Ecto neural progenitor cell (in vitro differentiated cells): ENCODE measurements around the gene RUFY3.
A peak's percentile ranks its signal among the peaks of the same experiment; 100 is the strongest.
"Not testable (repeated sequence)": the region's sequence is repeated elsewhere in the genome, so short reads cannot be mapped to it uniquely, and the experiment has no call there.

Experiments used
- DNase-seq: peaks from one replicate; pipeline ENCODE4 v3.0.0-alpha.2; 2018; ENCODE audit warnings: low spot score

RUFY3 gene

GRCh38 chr4:70705183-70706043, 16.4 kb upstream of the RUFY3 start:
- peak; percentile 81 for DNase-seq

- DNase-seq, result no peak
These were observed 15.7 kb upstream of the RUFY3 start for GRCh38 chr4:70706044-70706461.

- DNase-seq, result no peak
These were observed 15.2 kb upstream of the RUFY3 start for GRCh38 chr4:70706516-70706915.

GRCh38 chr4:70709611-70710205, 12.1 kb upstream of the RUFY3 start:
- DNase-seq, result no peak

- no peak for DNase-seq
These were observed 10.2 kb upstream of the RUFY3 start for GRCh38 chr4:70711599-70711998.

GRCh38 chr4:70712150-70712549, 9.6 kb upstream of the RUFY3 start:
- DNase-seq, result no peak

- no peak for DNase-seq
These were observed 8.9 kb upstream of the RUFY3 start for GRCh38 chr4:70712604-70713452.

- no peak for DNase-seq
These were observed 8.2 kb upstream of the RUFY3 start for GRCh38 chr4:70713453-70714078.

GRCh38 chr4:70714079-70714887, 7.5 kb upstream of the RUFY3 start:
- no peak for DNase-seq

GRCh38 chr4:70715097-70715496, 6.7 kb upstream of the RUFY3 start:
- no peak for DNase-seq

GRCh38 chr4:70718811-70719604, 2.8 kb upstream of the RUFY3 start:
- no peak for DNase-seq

GRCh38 chr4:70722199-70722791, 531 bp downstream of the RUFY3 start:
- no peak for DNase-seq

GRCh38 chr4:70724463-70724862, 2.7 kb downstream of the RUFY3 start:
- DNase-seq, result no peak

GRCh38 chr4:70725633-70726032, 3.9 kb downstream of the RUFY3 start:
- DNase-seq, result no peak

GRCh38 chr4:70726515-70726914, 4.8 kb downstream of the RUFY3 start:
- not testable (repeated sequence) for DNase-seq

GRCh38 chr4:70728091-70728490, 6.3 kb downstream of the RUFY3 start:
- DNase-seq, result no peak

GRCh38 chr4:70732878-70733277, 11.1 kb downstream of the RUFY3 start:
- DNase-seq, result not testable (repeated sequence)

- DNase-seq, result no peak
These were observed 12.6 kb downstream of the RUFY3 start for GRCh38 chr4:70734168-70734954.

- DNase-seq, result no peak
These were observed 13.2 kb downstream of the RUFY3 start for GRCh38 chr4:70734971-70735370.
